GM21526 (cell line): ENCODE data around the gene TNFAIP3.
"Not testable (repeated sequence)": the region's sequence is repeated elsewhere in the genome, so short reads cannot be mapped to it uniquely, and the experiment has no call there.

Experiments used
- ATAC-seq: cut with Tn5 transposase; IDR thresholded peaks from one replicate; pipeline ENCODE4 v1.9.1; 2021; ENCODE audit warnings: moderate library complexity; ENCODE audit not compliant: unreplicated experiment, low FRiP score

TNFAIP3 gene

GRCh38 chr6:137866914-137867684 lies at the start of gene TNFAIP3:
TSS of gene TNFAIP3 (plus strand) at chr6:137867259. CDS start at chr6:137871228, 3,969 bp downstream.
- ATAC-seq = peak; percentile 66

GRCh38 chr6:137818440-137818839 lies 48.6 kb upstream of the TNFAIP3 start:
- no peak for ATAC-seq

- no peak for ATAC-seq
These were observed 47.3 kb upstream of the TNFAIP3 start for GRCh38 chr6:137819740-137820139.

GRCh38 chr6:137820425-137820824 lies 46.6 kb upstream of the TNFAIP3 start:
- no peak for ATAC-seq

GRCh38 chr6:137820952-137821351 lies 46.1 kb upstream of the TNFAIP3 start:
- no peak for ATAC-seq

- no peak for ATAC-seq
These were observed 45.6 kb upstream of the TNFAIP3 start for GRCh38 chr6:137821491-137821890.

GRCh38 chr6:137823826-137824555 lies 43.1 kb upstream of the TNFAIP3 start:
- no peak for ATAC-seq

GRCh38 chr6:137824556-137824879 lies 42.5 kb upstream of the TNFAIP3 start:
- no peak for ATAC-seq

- no peak for ATAC-seq
These were observed 42.2 kb upstream of the TNFAIP3 start for GRCh38 chr6:137824896-137825295.

- no peak for ATAC-seq
These were observed 39.6 kb upstream of the TNFAIP3 start for GRCh38 chr6:137827411-137827940.

- no peak for ATAC-seq
These were observed 38.9 kb upstream of the TNFAIP3 start for GRCh38 chr6:137827977-137828810.

- ATAC-seq = no peak
These were observed 37.4 kb upstream of the TNFAIP3 start for GRCh38 chr6:137829641-137830083.

- ATAC-seq = no peak
These were observed 36.5 kb upstream of the TNFAIP3 start for GRCh38 chr6:137830511-137830911.

GRCh38 chr6:137832110-137832509 lies 34.9 kb upstream of the TNFAIP3 start:
- no peak for ATAC-seq

GRCh38 chr6:137834508-137834907 lies 32.6 kb upstream of the TNFAIP3 start:
- no peak for ATAC-seq

- ATAC-seq = no peak
These were observed 30.3 kb upstream of the TNFAIP3 start for GRCh38 chr6:137836788-137837187.

- ATAC-seq = not testable (repeated sequence)
These were observed 29.0 kb upstream of the TNFAIP3 start for GRCh38 chr6:137838090-137838489.

- ATAC-seq = not testable (repeated sequence)
These were observed 28.5 kb upstream of the TNFAIP3 start for GRCh38 chr6:137838597-137838996.

- no peak for ATAC-seq
These were observed 28.0 kb upstream of the TNFAIP3 start for GRCh38 chr6:137839076-137839475.

GRCh38 chr6:137840252-137840651 lies 26.8 kb upstream of the TNFAIP3 start:
- no peak for ATAC-seq

GRCh38 chr6:137843211-137843610 lies 23.8 kb upstream of the TNFAIP3 start:
- ATAC-seq = no peak
